GM13976 (cell line): ENCODE results near the gene MRPS33.
"Not testable (repeated sequence)": the region's sequence is repeated elsewhere in the genome, so short reads cannot be mapped to it uniquely, and the experiment has no call there.

ENCODE experiments used
- DNase-seq: peaks from one replicate; pipeline ENCODE4 v3.0.0; 2012; ENCODE audit warnings: low spot score
- CTCF ChIP-seq: IDR thresholded peaks from 2 replicates; pipeline ENCODE4 v1.5.1; 2012; ENCODE audit warnings: borderline replicate concordance, mild to moderate bottlenecking; ENCODE audit not compliant: insufficient read depth; ENCODE audit errors: extremely low read depth, missing control alignments, control extremely low read depth
- in situ Hi-C: fragments of 300-500 bp; cut with MboI; formaldehyde crosslinking; loops from one replicate; pipeline ENCODE4 v1.12.0; 2022; ENCODE audit warnings: low sequenced_read_pairs, mixed read lengths, inconsistent platforms; ENCODE audit not compliant: unreplicated experiment

The MRPS33 gene

GRCh38 chr7:141043616-141044015, 28.9 kb upstream of the MRPS33 start:
- in situ Hi-C loops, result no loop called here
- DNase-seq, result no peak
- TF ChIP-seq CTCF, result no peak

DNA sequence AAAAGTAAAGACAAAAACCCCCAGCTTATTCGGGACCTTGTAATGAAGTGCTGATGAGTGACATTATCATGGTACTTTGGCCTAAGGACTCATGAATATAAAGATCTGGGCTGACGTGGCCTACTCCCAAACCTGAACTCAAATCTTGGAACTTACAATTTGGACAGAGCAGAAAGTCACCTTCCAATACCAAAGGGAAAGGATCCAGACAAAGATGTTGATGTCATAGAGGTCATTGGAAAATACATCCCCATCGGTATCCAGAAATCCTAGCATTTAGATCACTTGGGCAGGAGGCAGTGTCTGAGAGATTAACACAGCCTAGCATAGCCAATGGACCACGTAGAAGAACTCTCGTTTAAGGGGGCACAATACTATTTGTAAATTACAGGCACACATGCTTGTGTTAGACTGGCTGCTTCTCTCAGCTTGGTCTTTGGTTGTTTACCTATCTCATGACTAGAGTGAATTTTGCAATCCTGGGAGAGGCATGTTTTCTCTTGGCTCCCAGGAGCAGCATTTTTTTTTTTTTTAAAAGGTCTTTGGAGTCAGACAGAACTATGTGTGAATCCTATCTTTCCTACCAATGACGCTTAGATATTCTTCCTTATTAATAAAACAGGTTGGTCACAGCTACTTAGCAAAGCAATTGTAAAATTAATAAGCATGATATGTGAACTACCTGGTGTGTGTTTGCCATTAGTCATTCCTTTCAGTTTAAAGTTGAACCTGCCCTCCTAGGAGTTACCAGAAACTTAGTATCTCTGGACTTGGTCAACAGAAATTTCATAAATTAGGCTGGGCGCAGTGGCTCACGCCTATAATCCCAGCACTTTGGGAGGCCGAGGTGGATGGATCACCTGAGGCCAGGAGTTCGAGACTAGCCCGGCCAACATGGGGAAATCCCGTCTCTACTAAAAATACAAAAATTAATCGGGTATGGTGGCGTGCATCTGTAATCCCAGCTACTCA, 27.8 kb upstream of the MRPS33 start:
- TF ChIP-seq CTCF, result no peak
- in situ Hi-C loops, result no loop called here
- DNase-seq, result no peak

DNA sequence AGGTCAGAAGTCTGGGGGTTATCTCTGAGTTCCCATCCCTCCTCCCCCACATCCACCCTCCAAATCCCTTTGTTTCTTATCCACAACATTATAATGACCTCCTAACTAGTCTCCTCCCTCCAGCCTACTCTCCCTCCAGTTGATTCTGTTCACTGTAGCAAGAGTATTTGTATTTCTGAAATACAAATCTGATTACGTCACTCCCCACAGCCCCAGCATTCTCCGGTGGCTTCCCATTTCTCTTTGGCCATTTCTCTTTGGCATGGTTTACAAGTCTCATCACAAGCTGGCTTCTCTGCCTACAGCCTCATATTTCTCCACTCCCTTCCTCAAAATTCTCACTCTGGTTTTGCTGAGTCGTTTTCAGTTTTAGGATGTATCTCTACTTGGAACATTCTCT, 24.6 kb upstream of the MRPS33 start:
- no peak for DNase-seq
- in situ Hi-C loops, result no loop called here
- no peak for TF ChIP-seq CTCF

DNA sequence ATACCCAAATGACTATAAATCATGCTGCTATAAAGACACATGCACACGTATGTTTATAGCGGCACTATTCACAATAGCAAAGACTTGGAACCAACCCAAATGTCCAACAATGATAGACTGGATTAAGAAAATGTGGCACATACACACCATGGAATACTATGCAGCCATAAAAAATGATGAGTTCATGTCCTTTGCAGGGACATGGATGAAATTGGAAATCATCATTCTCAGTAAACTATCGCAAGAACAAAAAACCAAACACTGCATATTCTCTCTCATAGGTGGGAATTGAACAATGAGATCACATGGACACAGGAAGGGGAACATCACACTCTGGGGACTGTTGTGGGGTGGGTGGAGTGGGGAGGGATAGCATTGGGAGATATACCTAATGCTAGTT, 23.3 kb upstream of the MRPS33 start:
- in situ Hi-C loops, DNase-seq: not testable (repeated sequence)

GRCh38 chr7:141032539-141033323, 18.0 kb upstream of the MRPS33 start:
- DNase-seq, in situ Hi-C loops: not testable (repeated sequence)

GRCh38 chr7:141028767-141029166, 14.0 kb upstream of the MRPS33 start:
- TF ChIP-seq CTCF, result no peak
- in situ Hi-C loops, result no loop called here
- DNase-seq, result no peak

DNA sequence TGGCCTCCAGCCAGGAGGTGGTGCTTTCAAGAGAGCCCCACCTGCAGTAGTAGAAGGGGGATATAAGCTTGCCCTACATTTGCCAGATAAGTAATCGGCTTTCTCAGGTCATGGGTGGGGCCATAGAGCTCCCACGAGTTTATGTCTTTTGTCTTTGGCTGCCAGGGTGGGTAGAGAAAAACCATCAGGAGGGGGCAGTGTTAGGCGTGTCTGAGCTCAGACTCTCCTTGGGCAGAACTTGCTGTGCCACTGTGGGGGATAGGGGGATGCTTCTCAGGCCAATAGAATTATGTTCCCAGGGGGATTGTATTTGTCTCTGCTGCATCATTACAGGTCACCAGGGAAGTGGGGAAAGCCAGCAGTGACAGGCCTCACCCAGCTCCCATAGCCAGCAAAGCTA, 12.3 kb upstream of the MRPS33 start:
- no peak for DNase-seq
- in situ Hi-C loops, result no loop called here
- no peak for TF ChIP-seq CTCF
